WTC11 (cell line): ENCODE measurements around the gene CRY2. TPM values are rescaled to one million over a fixed set of nuclear protein-coding genes. Genes with fewer than 3 reads are reported as not detected.
A peak's percentile ranks its signal among the peaks of the same experiment; 100 is the strongest.

Experiments
- ATAC-seq: fragments of 200-7000 bp; cut with Tn5 transposase; 2 replicates; pipeline ENCODE4 v1.10.0; 2021; ENCODE audit warnings: mild to moderate bottlenecking, moderate library complexity
- CTCF ChIA-PET: fragments of 300-600 bp; sonication (Branson Sonifier 250); formaldehyde crosslinking; loops from one replicate; lab custom pipeline; 2021; ENCODE audit warnings: antibody characterized with exemption; lab: Charles Lee
- POLR2A ChIA-PET: fragments of 350-600 bp; sonication (Branson Sonifier 250); formaldehyde crosslinking; loops from one replicate; lab custom pipeline; 2021; ENCODE audit warnings: antibody characterized with exemption; lab: Charles Lee
- DNase-seq: peaks from one replicate; pipeline ENCODE4 v3.0.0; 2021; ENCODE audit warnings: low spot score
- H3K27ac Mint-ChIP-seq: 2 replicates; pipeline ENCODE4 v1.8.0; 2021; ENCODE audit warnings: mixed read lengths
- H3K27me3 Mint-ChIP-seq: 2 replicates; pipeline ENCODE4 v1.8.0; 2021; ENCODE audit warnings: low read depth, mild to moderate bottlenecking, moderate library complexity, mixed read lengths
- H3K36me3 Mint-ChIP-seq: 2 replicates; pipeline ENCODE4 v1.8.0; 2021; ENCODE audit warnings: mixed read lengths
- H3K4me1 Mint-ChIP-seq: 2 replicates; pipeline ENCODE4 v1.8.0; 2022; ENCODE audit warnings: mixed read lengths
- H3K4me3 Mint-ChIP-seq: 2 replicates; pipeline ENCODE4 v1.8.0; 2021; ENCODE audit warnings: mild to moderate bottlenecking, moderate library complexity, mixed read lengths
- H3K9me3 Mint-ChIP-seq: 2 replicates; pipeline ENCODE4 v1.8.0; 2021; ENCODE audit warnings: mixed read lengths
- ATF2 ChIP-seq: sonication (generic); formaldehyde crosslinking; IDR thresholded peaks from 2 replicates; pipeline ENCODE4 v1.8.1; 2022; ENCODE audit warnings: low read depth, missing genetic modification reagents, borderline replicate concordance
- ELF4 ChIP-seq: sonication (generic); formaldehyde crosslinking; IDR thresholded peaks from 2 replicates; pipeline ENCODE4 v1.8.1; 2022; ENCODE audit warnings: low read depth, mild to moderate bottlenecking, moderate library complexity, missing genetic modification reagents
- ERG ChIP-seq: fragments of 250-450 bp; sonication (Bioruptor Pico); IDR thresholded peaks from 2 replicates; pipeline ENCODE4 v1.8.0; 2021; ENCODE audit warnings: mild to moderate bottlenecking
- FOXJ3 ChIP-seq: sonication (generic); formaldehyde crosslinking; IDR thresholded peaks from 2 replicates; pipeline ENCODE4 v1.9.0; 2021; ENCODE audit warnings: missing genetic modification reagents, mild to moderate bottlenecking, borderline replicate concordance
- GRHL2 ChIP-seq: fragments of 250-450 bp; sonication (Bioruptor Pico); IDR thresholded peaks from 2 replicates; pipeline ENCODE4 v1.8.0; 2022; ENCODE audit warnings: mild to moderate bottlenecking, moderate library complexity; ENCODE audit not compliant: insufficient replicate concordance, severe bottlenecking
- KAT7 ChIP-seq: sonication (generic); formaldehyde crosslinking; IDR thresholded peaks from 2 replicates; pipeline ENCODE4 v1.8.1; 2023; ENCODE audit warnings: missing genetic modification reagents, mild to moderate bottlenecking, borderline replicate concordance
- NFATC4 ChIP-seq: fragments of 250-450 bp; sonication (Bioruptor Pico); IDR thresholded peaks from 2 replicates; pipeline ENCODE4 v1.9.0; 2021; ENCODE audit warnings: mild to moderate bottlenecking
- NR3C1 ChIP-seq: sonication (generic); formaldehyde crosslinking; conservative IDR thresholded peaks from 2 replicates; pipeline ENCODE4 v1.8.1; 2023; ENCODE audit warnings: low read depth, mild to moderate bottlenecking, missing genetic modification reagents
- OVOL2 ChIP-seq: fragments of 250-450 bp; sonication (Bioruptor Pico); IDR thresholded peaks from 2 replicates; pipeline ENCODE4 v1.9.0; 2021; ENCODE audit warnings: mild to moderate bottlenecking, borderline replicate concordance
- RELA ChIP-seq: sonication (generic); formaldehyde crosslinking; IDR thresholded peaks from 2 replicates; pipeline ENCODE4 v1.8.1; 2022; ENCODE audit warnings: missing genetic modification reagents, mild to moderate bottlenecking, borderline replicate concordance
- TP53 ChIP-seq: sonication (generic); formaldehyde crosslinking; IDR thresholded peaks from 2 replicates; pipeline ENCODE4 v1.8.1; 2023; ENCODE audit warnings: mild to moderate bottlenecking, missing genetic modification reagents
- ZNF232 ChIP-seq: sonication (generic); formaldehyde crosslinking; IDR thresholded peaks from 2 replicates; pipeline ENCODE4 v1.8.0; 2022; ENCODE audit warnings: mild to moderate bottlenecking, missing genetic modification reagents
- ZNF317 ChIP-seq: sonication (generic); formaldehyde crosslinking; IDR thresholded peaks from 2 replicates; pipeline ENCODE4 v1.8.1; 2023; ENCODE audit warnings: low read depth, mild to moderate bottlenecking, moderate library complexity, missing genetic modification reagents, borderline replicate concordance
- ZNF512 ChIP-seq: sonication (generic); formaldehyde crosslinking; IDR thresholded peaks from 2 replicates; pipeline ENCODE4 v1.8.1; 2022; ENCODE audit warnings: missing genetic modification reagents, borderline replicate concordance
- total RNA-seq: library from RNA; stranded (reverse); gene quantifications from 3 replicates; pipeline ENCODE4 v1.2.3, GENCODE V29; 2021
- TF ChIP-seq, protein P1 (sequence below): sonication (generic); formaldehyde crosslinking; conservative IDR thresholded peaks from 2 replicates; pipeline ENCODE4 v1.8.1; 2023; ENCODE audit warnings: mild to moderate bottlenecking, low read depth, missing genetic modification reagents, moderate library complexity
- TF ChIP-seq, protein P2 (sequence below): fragments of 250-450 bp; sonication (Bioruptor Pico); IDR thresholded peaks from 2 replicates; pipeline ENCODE4 v1.9.0; 2021; ENCODE audit warnings: mild to moderate bottlenecking
- TF ChIP-seq, protein P3 (sequence below): sonication (generic); formaldehyde crosslinking; IDR thresholded peaks from 2 replicates; pipeline ENCODE4 v1.8.1; 2023; ENCODE audit warnings: mild to moderate bottlenecking, missing genetic modification reagents

CRY2 gene
- total RNA-seq, 1 experiment from 2014 or later: 18.3 TPM

DNA sequence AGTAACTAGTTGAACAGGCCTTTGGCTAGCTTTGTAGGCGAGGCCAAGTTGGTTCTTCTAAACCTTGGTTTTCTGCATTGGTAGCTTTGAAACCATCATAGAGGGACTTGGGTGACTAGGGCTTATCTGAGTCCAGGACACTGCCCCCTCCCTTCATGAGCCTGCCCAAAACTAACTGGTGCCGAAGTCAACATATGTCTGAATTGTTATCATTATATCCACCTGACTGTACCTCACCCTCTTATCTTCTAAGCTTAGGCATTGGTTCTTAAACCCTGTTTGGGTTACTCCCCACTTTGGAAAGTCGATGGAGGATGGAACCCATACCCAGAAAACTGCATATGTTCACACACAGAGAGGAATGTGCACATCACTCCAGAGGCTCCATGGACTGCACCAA lies 30.6 kb downstream of the CRY2 start (continued):
- TF ChIP-seq, protein P1, sequence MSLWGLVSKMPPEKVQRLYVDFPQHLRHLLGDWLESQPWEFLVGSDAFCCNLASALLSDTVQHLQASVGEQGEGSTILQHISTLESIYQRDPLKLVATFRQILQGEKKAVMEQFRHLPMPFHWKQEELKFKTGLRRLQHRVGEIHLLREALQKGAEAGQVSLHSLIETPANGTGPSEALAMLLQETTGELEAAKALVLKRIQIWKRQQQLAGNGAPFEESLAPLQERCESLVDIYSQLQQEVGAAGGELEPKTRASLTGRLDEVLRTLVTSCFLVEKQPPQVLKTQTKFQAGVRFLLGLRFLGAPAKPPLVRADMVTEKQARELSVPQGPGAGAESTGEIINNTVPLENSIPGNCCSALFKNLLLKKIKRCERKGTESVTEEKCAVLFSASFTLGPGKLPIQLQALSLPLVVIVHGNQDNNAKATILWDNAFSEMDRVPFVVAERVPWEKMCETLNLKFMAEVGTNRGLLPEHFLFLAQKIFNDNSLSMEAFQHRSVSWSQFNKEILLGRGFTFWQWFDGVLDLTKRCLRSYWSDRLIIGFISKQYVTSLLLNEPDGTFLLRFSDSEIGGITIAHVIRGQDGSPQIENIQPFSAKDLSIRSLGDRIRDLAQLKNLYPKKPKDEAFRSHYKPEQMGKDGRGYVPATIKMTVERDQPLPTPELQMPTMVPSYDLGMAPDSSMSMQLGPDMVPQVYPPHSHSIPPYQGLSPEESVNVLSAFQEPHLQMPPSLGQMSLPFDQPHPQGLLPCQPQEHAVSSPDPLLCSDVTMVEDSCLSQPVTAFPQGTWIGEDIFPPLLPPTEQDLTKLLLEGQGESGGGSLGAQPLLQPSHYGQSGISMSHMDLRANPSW (CRISPR knock-in tag): no peak
- TF ChIP-seq ZNF232 (CRISPR knock-in tag) (no peak), ERG (CRISPR knock-in tag) (no peak)

DNA sequence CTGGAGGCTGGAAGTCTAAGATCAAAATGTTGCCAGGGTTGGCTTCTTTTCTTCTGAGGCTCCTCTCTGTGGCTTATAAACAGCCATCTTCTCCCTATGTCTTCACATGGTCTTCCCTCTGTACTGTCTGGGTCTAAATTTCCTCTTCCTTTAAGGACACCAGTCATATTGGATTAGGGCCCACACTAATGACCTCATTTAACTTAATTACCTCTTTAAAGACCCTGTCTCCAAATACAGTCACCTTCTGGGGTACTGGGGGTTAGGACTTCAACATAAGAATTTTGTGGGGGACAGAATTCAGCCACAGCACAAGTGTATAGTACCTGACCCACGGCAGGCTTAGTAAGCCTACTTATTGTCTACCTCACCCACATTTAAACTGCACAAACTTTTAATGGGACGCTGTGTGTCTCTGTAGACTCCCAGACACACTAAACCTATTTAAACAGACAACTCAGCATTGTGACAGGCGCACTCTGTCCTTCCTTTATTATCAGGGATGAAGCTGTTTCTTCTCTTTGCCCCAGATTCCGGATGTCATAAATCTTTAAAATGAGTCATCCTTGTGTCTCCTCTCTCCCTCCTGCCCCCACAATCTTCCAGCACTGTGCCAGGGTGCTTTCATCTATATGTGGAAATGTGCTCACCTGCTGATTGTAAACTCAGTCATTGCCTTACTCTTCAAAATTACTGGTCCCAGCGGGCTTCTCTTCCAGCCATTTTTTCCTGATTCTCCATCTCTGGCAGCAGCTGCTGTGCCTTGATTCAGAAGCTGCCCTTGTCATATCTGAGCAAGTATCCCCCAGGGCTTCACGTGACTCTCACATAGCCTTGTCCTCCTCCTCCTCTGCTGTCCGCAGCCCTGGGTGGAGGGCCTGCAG lies 32.8 kb downstream of the CRY2 start:
- Mint-ChIP-seq H3K9me3 (no peaks in the 10 kb centered on the region), H3K36me3 (peaks cover 3% of the 10 kb centered on the region; the same call in 1 of the 2 replicates), H3K4me1 (peaks cover 20% of the 10 kb centered on the region), H3K4me3 (no peak overlapping the region), H3K27me3 (peaks cover 7% of the 10 kb centered on the region; the same call in 1 of the 2 replicates), H3K27ac (peak overlapping the region; percentile 22; the same call in 1 of the 2 replicates)
- DNase-seq: no peak
- no peak for TF ChIP-seq TP53
- ChIA-PET POLR2A (interaction anchor here (0.7 to 1.4 kb wide), 2 partner anchors 16 to 19 kb away, joined by 3 read pairs; no protein-coding TSS in a partner anchor), CTCF (interaction anchor here (1.0 to 3.2 kb wide), 6 partner anchors 7 to 435 kb away, joined by 3 to 15 read pairs (median 4); no protein-coding TSS in a partner anchor)
- no peak for ATAC-seq

DNA sequence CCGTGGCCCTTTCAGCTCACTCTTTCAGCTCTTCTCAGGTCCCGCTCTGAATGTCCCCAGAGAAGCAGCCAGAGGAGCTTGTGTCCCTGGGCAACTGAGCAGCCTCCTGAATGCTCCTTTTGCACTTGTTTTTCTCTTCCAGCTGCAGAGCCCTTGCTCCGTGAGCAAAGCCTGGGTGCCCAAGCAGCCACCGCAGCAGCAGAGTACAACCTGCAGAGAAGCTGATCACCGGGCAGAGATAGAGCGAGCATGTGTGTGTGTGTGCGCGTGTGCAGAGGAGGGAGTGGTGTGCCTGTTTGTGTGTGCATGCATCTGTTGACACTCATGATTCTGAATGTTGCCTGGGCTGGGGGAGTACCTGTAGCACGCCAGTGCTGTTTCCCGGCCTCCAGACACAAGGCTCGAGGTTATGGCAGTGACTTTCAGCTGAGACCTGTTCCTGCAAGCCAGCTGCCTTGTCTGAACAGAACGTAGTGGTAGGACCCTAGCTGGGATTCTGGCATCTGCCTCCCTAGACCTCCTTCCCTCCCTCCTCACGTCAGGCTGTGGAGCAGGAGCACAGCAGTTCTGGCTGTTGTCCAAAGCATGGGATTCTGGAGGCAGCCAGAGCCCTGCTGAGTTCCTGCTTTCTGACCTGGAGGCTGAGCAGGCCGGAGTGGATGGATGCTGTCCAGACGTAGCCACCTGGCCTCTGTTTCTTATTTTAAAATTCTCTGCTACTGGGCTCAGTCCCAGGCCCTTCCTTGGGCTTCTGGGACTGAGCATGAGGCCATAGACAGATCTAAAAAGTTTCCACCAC lies 33.7 kb downstream of the CRY2 start:
- peaks cover 7% of the 10 kb centered on the region; the same call in 1 of the 2 replicates for H3K27me3 Mint-ChIP-seq
- no peak overlapping the region for H3K4me3 Mint-ChIP-seq
- H3K36me3 Mint-ChIP-seq: peaks cover 3% of the 10 kb centered on the region; the same call in 1 of the 2 replicates
- no peak for DNase-seq
- peaks cover 11% of the 10 kb centered on the region for H3K4me1 Mint-ChIP-seq
- ChIA-PET CTCF (interaction anchor here (1.0 to 3.2 kb wide), 6 partner anchors 8 to 434 kb away, joined by 3 to 15 read pairs (median 4); no protein-coding TSS in a partner anchor), POLR2A (interaction anchor here (0.7 to 1.4 kb wide), 3 partner anchors 15 to 39 kb away, joined by 3 read pairs; no protein-coding TSS in a partner anchor)
- H3K27ac Mint-ChIP-seq: no peak overlapping the region
- ATAC-seq: no peak
- H3K9me3 Mint-ChIP-seq: no peaks in the 10 kb centered on the region
- TF ChIP-seq OVOL2 (CRISPR knock-in tag) (no peak), RELA (CRISPR knock-in tag) (no peak), ATF2 (no peak), NR3C1 (CRISPR knock-in tag) (no peak), KAT7 (no peak), NFATC4 (no peak), ZNF317 (CRISPR knock-in tag) (no peak), ZNF512 (CRISPR knock-in tag) (no peak), ELF4 (CRISPR knock-in tag) (no peak), FOXJ3 (no peak), GRHL2 (CRISPR knock-in tag) (no peak)
- TF ChIP-seq, protein P2, sequence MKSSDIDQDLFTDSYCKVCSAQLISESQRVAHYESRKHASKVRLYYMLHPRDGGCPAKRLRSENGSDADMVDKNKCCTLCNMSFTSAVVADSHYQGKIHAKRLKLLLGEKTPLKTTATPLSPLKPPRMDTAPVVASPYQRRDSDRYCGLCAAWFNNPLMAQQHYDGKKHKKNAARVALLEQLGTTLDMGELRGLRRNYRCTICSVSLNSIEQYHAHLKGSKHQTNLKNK (CRISPR knock-in tag): no peak
- TF ChIP-seq, protein P3, sequence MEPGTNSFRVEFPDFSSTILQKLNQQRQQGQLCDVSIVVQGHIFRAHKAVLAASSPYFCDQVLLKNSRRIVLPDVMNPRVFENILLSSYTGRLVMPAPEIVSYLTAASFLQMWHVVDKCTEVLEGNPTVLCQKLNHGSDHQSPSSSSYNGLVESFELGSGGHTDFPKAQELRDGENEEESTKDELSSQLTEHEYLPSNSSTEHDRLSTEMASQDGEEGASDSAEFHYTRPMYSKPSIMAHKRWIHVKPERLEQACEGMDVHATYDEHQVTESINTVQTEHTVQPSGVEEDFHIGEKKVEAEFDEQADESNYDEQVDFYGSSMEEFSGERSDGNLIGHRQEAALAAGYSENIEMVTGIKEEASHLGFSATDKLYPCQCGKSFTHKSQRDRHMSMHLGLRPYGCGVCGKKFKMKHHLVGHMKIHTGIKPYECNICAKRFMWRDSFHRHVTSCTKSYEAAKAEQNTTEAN: no peak
